ENCODE results near the gene FGF4. TPM values are rescaled to one million over a fixed set of nuclear protein-coding genes. Genes with fewer than 3 reads are reported as not detected.

Gene FGF4
- total RNA-seq, 1 experiment from 2014 or later: not detected

DNA sequence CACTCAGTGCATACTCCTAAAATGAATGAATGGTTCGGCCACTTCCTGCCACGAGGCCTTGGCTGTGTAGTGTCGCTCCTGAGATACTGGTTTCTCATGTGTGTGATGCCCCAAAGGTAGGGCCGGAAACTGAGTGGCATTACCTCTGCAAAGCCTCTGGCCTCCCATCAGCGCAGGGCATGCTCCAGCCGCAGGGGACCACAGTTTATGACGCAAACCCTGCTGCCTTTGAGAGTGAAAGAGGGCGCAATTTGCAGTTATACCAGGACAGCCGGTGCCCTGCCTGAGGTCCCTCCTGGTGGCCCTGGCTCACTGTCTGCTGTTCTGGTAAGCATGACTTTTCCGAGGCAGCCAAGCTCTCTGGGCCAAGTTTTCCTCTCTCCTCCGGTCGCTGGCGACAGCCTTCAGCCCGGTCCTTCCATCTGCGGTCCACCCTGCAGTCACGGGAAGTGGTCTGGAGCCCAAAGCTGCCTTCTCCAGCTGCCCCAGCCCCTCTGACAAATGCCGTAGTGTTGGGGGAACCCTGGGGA is 46.4 kb upstream of the FGF4 start:
- H3K9me2 ChIP-seq (ENCODE audit: insufficient read depth): no peaks in the 10 kb centered on the region
- peaks cover 16 to 45% of the 10 kb centered on the region in 2 experiments for H3K4me1 ChIP-seq (ENCODE audit: control insufficient read depth in 1 of 2, insufficient read depth in 2 of 2, low read length in 2 of 2)
- no peaks in the 10 kb centered on the region for H4K20me1 ChIP-seq (ENCODE audit: insufficient read depth)
- intact Hi-C loops (cut with micrococcal nuclease): no loop called here
- no peak overlapping the region for H3K4me3 ChIP-seq (replicated peaks in 1 of 2; ENCODE audit: low read depth in 1 of 2, low read length in 2 of 2)
- ChIA-PET POLR2A (no interaction called here), RAD21 (ENCODE audit: low non-redundant PET in 1 of 2, low total read pairs in 2 of 2, uncharacterized antibody in 2 of 2, unreplicated experiment in 2 of 2) (no interaction called here), CTCF (no interaction called here)
- no peak for ATAC-seq
- H3K36me3 ChIP-seq (ENCODE audit: control insufficient read depth in 1 of 2, insufficient read depth in 2 of 2, low read length in 2 of 2): no peaks in the 10 kb centered on the region
- H2AFZ ChIP-seq (ENCODE audit: low read depth, low read length, poor library complexity, severe bottlenecking): no peak overlapping the region
- no peak overlapping the region for H3K4me2 ChIP-seq (ENCODE audit: low read length)
- H3K27me3 ChIP-seq (ENCODE audit: insufficient read depth, low read length): peaks cover 8% of the 10 kb centered on the region; the same call in 1 of the 2 replicates
- DNase-seq (ENCODE audit: low read depth, low spot score): no peak
- no peaks in the 10 kb centered on the region for H3K79me2 ChIP-seq (ENCODE audit: insufficient read depth, low read length)
- no peak overlapping the region for H3K9ac ChIP-seq (ENCODE audit: low read length)
- no peak overlapping the region for H3K27ac ChIP-seq (ENCODE audit: low read depth, low read length)
- no peaks in the 10 kb centered on the region for H3K9me3 ChIP-seq (ENCODE audit: control insufficient read depth in 1 of 2, insufficient read depth in 1 of 2, low read depth in 1 of 2, low read length in 2 of 2)
- TF ChIP-seq, protein P1, sequence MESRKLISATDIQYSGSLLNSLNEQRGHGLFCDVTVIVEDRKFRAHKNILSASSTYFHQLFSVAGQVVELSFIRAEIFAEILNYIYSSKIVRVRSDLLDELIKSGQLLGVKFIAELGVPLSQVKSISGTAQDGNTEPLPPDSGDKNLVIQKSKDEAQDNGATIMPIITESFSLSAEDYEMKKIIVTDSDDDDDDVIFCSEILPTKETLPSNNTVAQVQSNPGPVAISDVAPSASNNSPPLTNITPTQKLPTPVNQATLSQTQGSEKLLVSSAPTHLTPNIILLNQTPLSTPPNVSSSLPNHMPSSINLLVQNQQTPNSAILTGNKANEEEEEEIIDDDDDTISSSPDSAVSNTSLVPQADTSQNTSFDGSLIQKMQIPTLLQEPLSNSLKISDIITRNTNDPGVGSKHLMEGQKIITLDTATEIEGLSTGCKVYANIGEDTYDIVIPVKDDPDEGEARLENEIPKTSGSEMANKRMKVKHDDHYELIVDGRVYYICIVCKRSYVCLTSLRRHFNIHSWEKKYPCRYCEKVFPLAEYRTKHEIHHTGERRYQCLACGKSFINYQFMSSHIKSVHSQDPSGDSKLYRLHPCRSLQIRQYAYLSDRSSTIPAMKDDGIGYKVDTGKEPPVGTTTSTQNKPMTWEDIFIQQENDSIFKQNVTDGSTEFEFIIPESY (IDR thresholded peaks at IDR 0.05; ENCODE audit: extremely low read depth, insufficient replicate concordance, low read length): no peak
- BruUV-seq (replicated peaks): no TSS peak

DNA sequence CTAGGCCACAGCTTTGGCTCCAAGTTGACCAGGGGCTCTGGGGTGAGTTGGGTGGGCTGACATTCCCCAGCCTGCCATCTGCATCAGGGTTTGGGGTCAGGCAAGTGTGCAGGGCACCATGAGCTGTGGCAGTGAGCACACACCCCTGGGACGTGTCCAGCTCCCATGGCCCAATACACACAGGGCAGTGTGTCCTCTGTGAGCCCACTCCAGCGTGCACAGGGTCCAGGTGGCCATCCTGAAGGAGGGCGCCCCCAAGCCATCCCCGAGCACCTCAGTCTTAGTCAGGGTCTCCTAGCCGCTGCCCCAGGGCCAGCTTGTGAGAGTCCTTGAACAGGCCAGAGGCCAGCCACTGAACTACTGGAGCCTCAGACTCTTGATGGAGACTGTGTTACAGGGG is 45.3 kb upstream of the FGF4 start:
- no peaks in the 10 kb centered on the region for H3K9me2 ChIP-seq (ENCODE audit: insufficient read depth)
- DNase-seq (ENCODE audit: low read depth, low spot score) (no peak), ATAC-seq (no peak)
- H3K27me3 ChIP-seq (ENCODE audit: insufficient read depth, low read length): peaks cover 8% of the 10 kb centered on the region; the same call in 1 of the 2 replicates
- ChIA-PET POLR2A (no interaction called here), RAD21 (ENCODE audit: low non-redundant PET in 1 of 2, low total read pairs in 2 of 2, uncharacterized antibody in 2 of 2, unreplicated experiment in 2 of 2) (no interaction called here), CTCF (no interaction called here)
- no peak overlapping the region for H3K27ac ChIP-seq (ENCODE audit: low read depth, low read length)
- no peak overlapping the region for H2AFZ ChIP-seq (ENCODE audit: low read depth, low read length, poor library complexity, severe bottlenecking)
- H3K36me3 ChIP-seq (ENCODE audit: control insufficient read depth in 1 of 2, insufficient read depth in 2 of 2, low read length in 2 of 2): no peaks in the 10 kb centered on the region
- TF ChIP-seq ELF1 (IDR thresholded peaks at IDR 0.05; ENCODE audit: borderline replicate concordance, low read depth): no peak
- no peak for TF ChIP-seq RAD21 (IDR thresholded peaks at IDR 0.05; ENCODE audit: low read depth)
- no peak for TF ChIP-seq ZFX (IDR thresholded peaks at IDR 0.05)
- TF ChIP-seq YY1 (IDR thresholded peaks at IDR 0.05; ENCODE audit: extremely low read depth, insufficient replicate concordance, low read depth, low read length): no peak
- TF ChIP-seq, protein P2, sequence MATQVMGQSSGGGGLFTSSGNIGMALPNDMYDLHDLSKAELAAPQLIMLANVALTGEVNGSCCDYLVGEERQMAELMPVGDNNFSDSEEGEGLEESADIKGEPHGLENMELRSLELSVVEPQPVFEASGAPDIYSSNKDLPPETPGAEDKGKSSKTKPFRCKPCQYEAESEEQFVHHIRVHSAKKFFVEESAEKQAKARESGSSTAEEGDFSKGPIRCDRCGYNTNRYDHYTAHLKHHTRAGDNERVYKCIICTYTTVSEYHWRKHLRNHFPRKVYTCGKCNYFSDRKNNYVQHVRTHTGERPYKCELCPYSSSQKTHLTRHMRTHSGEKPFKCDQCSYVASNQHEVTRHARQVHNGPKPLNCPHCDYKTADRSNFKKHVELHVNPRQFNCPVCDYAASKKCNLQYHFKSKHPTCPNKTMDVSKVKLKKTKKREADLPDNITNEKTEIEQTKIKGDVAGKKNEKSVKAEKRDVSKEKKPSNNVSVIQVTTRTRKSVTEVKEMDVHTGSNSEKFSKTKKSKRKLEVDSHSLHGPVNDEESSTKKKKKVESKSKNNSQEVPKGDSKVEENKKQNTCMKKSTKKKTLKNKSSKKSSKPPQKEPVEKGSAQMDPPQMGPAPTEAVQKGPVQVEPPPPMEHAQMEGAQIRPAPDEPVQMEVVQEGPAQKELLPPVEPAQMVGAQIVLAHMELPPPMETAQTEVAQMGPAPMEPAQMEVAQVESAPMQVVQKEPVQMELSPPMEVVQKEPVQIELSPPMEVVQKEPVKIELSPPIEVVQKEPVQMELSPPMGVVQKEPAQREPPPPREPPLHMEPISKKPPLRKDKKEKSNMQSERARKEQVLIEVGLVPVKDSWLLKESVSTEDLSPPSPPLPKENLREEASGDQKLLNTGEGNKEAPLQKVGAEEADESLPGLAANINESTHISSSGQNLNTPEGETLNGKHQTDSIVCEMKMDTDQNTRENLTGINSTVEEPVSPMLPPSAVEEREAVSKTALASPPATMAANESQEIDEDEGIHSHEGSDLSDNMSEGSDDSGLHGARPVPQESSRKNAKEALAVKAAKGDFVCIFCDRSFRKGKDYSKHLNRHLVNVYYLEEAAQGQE (IDR thresholded peaks at IDR 0.05; ENCODE audit: low read depth): no peak
- H3K4me3 ChIP-seq (replicated peaks in 1 of 2; ENCODE audit: low read depth in 1 of 2, low read length in 2 of 2): no peak overlapping the region
- H3K4me2 ChIP-seq (ENCODE audit: low read length): no peak overlapping the region
- H3K9me3 ChIP-seq (ENCODE audit: control insufficient read depth in 1 of 2, insufficient read depth in 1 of 2, low read depth in 1 of 2, low read length in 2 of 2): no peaks in the 10 kb centered on the region
- H3K4me1 ChIP-seq (ENCODE audit: control insufficient read depth in 1 of 2, insufficient read depth in 2 of 2, low read length in 2 of 2): peaks cover 12 to 39% of the 10 kb centered on the region in 2 experiments
- H3K79me2 ChIP-seq (ENCODE audit: insufficient read depth, low read length): no peaks in the 10 kb centered on the region
- BruUV-seq (replicated peaks): no TSS peak
- intact Hi-C loops (cut with micrococcal nuclease): no loop called here
- H3K9ac ChIP-seq (ENCODE audit: low read length): no peak overlapping the region
- no peaks in the 10 kb centered on the region for H4K20me1 ChIP-seq (ENCODE audit: insufficient read depth)

Data from HCT116 (cell line).